HTR-8/SVneo (cell line): Measurements from ENCODE around the gene UAP1L1.

Experiments used
- DNase-seq: peaks from one replicate; pipeline ENCODE4 v3.0.0; 2011; ENCODE audit warnings: low spot score, mixed read lengths; ENCODE audit not compliant: insufficient read length
- FAIRE-seq: peaks from 2 replicates; lab custom pipeline; 2011; peaks lifted over from hg19 to GRCh38; lab: Jason Lieb, UNC

UAP1L1 gene

GRCh38 chr9:137040568-137040967, 36.7 kb upstream of the UAP1L1 start:
- FAIRE-seq = no peak

DNA sequence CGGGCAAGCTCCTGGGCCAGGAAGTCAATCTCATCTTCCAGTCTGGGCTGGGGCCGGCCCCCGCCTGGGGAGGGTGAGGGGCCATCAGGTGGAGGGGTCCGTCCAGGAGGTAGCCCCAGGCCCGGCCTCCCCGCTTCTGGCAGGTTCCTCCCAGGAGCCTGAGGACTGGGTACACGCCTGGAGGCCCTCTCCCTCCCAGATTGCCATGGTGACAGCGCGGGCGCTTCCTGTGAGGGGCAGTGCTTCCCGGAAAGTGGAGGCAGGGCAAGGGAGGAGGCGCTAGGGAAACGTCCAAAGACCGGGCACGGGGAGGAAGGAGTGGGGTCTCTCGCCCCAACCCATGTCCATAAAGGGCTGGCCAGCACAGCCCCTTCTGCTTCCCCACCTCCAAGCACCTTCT, 36.2 kb upstream of the UAP1L1 start:
- FAIRE-seq (no peak), DNase-seq (no peak)

More at GRCh38 chr9:137040568-137040967, 36.7 kb upstream of the UAP1L1 start:
- no peak for DNase-seq

DNA sequence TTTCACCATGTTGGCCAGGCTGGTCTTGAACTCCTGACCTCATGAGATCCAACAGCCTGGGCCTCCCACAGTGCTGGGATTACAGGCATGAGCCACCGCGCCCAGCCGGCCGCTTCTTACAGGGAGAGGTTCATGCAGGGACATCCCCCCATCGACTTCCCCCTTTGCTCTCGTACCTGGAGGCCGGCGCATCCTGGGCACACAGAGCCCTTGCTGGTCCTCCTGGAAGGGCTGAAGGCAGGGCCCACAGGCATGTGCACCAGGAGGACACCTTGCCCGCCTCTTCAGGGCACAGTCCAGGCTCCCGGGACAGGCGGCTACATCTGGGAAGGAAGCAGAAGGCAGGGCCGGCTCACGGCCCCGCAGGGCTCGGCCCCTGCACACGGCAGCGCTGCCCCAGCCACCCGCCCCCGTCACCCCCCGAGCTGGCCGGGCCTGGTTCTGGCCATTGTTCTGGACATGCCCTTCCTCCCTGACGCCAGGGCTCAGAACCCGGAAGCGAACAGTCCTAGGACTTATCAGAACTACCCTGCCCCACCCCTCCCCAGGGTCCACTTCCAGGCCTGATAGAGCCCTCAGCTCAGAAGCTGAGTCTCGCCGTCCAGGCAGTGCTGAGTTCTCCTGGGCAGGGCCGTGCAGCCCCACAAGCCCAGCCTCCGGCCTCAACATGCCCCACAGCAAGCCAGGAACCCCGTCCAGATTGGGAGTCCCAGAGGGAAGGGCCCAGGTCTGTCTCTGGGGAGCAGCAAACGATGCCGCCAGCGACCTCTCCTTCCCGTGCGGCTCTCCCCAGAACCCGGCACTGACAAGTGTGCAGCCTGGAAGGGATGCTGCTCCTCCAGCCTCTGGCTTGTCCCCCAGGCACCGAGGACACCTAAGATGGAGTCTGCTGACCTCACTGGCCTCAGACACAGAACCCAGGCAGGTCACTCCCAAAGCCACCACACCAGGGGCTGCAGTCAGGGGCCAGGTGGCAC, 34.3 kb upstream of the UAP1L1 start:
- no peak for DNase-seq
- FAIRE-seq = no peak

DNA sequence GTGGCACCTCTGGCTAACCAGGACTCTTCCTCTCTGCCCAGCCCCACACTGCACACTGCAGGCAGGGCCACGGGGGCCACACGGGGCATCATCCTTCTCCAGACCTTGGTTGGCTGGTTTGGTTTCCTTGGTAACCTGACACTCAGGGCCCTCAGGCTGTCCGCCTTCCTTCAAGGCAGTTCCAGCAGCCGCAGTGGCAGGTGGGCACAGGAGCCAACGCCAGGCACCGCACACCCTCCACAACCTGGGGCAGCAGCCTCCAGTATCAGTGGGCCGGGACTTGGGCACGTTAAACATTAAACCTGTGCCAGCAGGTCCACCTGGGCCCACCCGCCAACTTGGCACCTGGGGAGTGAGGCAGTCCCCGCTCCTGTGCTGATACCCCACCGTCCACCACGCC, 33.3 kb upstream of the UAP1L1 start:
- no peak for FAIRE-seq
- DNase-seq = no peak

GRCh38 chr9:137044502-137045177, 32.7 kb upstream of the UAP1L1 start:
- DNase-seq (no peak), FAIRE-seq (no peak)

DNA sequence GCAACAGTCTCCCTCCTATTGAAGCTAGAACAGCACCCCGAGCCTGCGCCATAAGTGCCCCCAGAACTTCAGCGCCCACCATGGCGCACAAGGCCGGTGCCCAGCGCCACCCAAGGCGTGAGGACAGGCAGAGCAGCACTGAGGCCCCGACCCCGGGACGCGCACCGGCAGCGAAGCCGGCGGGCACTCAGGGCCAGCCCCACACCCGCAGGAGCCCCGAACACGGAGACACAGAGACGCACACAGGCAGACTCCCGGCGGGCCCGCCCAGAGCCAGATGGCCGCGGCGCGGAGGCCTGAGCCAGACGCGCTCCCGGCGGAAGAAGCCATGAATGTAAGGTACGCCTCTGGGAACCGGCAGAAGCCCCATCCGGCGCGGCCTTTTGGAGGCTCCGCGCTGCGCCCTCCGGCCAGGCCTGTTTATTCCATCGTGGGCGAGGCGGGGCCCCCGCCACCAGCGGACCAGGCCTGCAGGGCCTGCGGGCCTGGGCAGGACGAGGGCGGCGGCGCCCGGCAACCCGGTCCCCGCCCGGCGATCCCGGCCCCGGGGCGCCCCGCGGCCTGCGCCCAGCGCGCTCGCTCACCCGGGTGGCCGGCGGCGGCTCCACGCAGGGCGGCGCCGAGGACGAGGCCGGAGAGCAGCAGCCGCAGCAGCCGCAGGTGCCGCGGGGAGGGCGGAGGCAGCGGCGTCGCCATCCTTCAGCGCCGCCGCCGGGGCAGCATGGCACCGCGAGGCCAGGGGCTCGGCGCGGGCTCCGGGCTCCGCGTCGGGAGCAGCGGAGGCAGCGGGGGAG, 31.8 kb upstream of the UAP1L1 start:
- DNase-seq (no peak), FAIRE-seq (no peak)

GRCh38 chr9:137046088-137046787, 31.1 kb upstream of the UAP1L1 start, which contains the start of gene NPDC1:
NPDC1 (minus strand) TSS chr9:137046177; CDS start chr9:137045989, 188 bp downstream.
- FAIRE-seq (peak; percentile 57), DNase-seq (peak; percentile 81)

- FAIRE-seq = no peak
- DNase-seq = no peak
Observed at GRCh38 chr9:137048655-137049543, 28.4 kb upstream of the UAP1L1 start.

GRCh38 chr9:137049544-137050449, 27.5 kb upstream of the UAP1L1 start:
- FAIRE-seq (no peak), DNase-seq (no peak)

DNA sequence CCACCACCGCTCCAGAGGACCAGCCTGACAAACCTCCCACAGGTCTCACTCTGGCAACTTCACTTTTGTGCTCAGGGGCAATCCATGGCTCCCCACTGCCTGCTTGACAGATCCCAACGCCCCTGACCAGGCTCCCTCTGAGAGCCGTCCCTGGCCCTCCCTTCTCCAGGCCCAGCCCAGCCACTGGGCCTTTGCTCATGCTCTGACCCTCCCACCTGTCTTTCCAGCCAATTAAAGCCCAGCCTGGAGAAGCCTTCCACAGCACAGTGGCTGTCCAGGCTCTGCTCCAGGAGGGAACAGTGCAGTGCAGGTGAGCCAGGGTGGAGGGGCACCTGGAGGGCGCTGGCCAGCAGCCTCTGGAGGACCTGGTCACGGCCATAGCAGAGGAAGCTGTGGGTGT, 26.7 kb upstream of the UAP1L1 start:
- FAIRE-seq = no peak

DNA sequence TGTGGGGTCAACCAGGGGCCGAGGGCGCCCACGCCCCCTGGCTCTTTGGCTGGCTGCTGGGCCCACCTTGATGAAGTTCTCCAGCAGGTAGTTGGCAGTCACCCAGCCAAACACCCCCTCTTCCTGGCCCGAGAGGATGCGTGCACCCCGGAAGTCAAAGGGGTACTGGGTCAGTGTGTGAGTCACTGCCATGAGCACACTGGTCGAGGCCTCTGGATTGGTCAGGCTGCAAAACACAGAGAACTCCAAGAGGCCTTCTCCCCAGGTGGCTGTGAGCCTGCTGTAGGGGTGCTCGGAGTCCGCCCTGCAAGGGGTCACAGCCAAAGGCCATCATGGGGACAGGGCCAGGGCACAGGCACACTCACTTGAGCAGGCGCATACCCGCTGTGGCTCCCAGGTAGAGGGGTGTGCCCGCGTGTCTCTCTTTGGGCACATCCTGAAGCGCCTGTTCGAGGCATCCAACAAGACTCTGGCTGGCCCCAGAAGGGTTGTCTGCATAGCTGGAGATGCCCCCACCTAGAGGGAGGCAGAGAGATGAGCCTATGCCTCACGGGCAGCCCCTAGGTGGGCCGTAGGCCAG, 26.1 kb upstream of the UAP1L1 start:
- DNase-seq (no peak), FAIRE-seq (no peak)

More for the DNA sequence above, 26.7 kb upstream of the UAP1L1 start:
- DNase-seq = no peak

DNA sequence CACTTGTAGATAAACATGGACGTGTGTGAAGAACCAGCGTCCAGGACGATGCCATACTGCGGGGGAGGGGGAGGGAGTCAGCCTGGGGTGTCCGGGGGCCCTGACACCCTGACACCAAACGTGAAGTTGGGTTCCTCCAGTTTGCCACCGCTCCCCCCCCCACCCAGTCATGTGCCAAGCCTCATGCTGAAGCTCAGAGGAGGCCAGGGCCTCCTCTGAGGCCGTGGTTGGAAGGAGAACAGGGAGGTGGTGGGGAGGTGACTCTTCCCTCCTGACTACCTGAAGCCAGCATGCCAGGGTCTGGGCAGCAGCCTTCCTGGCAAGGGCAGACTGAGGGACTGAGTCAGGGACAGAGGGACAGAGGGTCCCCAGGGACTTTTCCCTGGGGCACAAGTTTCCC, 25.0 kb upstream of the UAP1L1 start:
- FAIRE-seq = no peak
- no peak for DNase-seq

DNA sequence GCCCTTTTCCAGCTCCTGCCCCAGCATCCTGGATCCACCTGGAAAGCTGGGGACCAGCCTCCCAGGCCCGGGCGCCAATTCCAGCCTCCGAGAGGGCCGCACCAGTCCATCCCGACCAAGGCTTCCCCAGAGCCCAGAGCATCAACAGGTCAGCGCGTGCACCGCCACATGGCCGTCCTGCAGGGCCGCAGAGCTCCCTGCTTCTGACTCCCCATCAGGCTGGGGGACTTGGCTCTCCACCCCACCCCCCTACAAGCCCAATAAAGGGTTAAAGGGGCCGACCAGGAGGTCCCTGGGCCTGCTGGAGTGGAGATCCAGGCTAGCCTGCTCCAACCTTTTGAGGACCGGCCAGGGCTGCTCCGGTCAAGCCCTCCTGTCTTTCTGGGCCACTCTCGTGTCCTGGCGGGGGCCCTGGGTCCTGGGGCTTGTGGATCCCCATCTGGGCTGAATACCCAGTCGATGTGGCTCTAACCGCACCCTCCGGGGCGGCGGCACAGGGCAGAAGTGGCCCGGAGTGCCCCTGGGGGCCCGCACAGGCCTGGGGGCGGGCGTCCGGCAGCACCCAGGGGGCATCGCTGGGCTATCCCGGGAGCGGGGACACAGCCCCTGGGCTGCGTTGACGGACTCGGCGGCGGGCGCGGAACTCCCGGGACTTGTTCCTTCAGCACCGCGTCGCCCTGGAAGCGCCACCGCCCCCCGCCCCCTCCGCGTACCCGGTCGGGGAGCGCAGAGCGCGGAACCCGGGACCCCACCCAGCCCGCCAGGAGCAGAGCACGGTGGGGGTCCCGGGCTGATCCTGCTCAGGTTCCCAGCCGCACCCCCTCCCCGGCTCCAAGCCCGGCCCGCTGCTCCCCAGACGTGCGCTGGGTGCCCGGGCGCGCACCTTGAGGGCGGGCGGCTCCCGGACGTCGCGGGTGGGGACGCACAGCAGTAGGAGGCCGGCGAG, 24.0 kb upstream of the UAP1L1 start:
- FAIRE-seq (no peak), DNase-seq (no peak)

- no peak for DNase-seq
- no peak for FAIRE-seq
Observed at GRCh38 chr9:137053944-137054931, 23.1 kb upstream of the UAP1L1 start, which contains the start of gene ENTPD2. ENTPD2 (minus strand) TSS chr9:137054061; CDS start chr9:137053997, 64 bp downstream.

- FAIRE-seq (no peak), DNase-seq (no peak)
Observed at GRCh38 chr9:137054932-137055384, 22.4 kb upstream of the UAP1L1 start.
